Measurements from ENCODE around the gene TLR6. TPM values are rescaled to one million over a fixed set of nuclear protein-coding genes. Genes with fewer than 3 reads are reported as not detected.
A peak's percentile ranks its signal among the peaks of the same experiment; 100 is the strongest.

TLR6 gene
- total RNA-seq, 1 experiment from 2014 or later, result not detected

DNA sequence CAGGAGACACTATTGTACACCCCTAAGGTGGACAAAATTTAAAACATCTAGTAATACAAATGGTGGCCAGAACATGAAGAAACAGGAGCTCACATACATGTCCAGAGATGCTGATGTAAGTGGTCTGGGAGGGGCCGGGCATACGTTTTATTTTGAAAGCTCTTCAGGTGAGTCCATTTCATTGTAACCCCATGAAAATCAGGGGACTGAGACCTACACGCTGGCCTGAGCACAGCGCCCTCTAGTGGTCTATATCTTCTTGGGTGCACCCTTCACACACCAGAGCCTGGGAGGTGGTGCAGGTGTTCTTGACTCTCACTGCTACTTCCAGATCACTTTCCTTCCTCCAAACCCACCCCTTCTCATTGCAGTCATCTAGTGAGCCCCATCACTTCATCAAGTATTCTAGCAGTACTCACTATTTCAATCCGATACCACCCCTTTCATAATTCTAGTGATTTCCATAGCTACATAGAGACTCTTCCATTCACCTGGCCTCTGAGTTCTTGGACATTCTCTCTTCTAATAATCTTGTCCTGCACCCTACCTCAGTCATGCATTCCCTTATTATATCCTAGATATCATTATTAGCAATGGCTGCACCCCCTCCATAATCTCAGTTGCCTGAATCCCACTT, 4.3 kb upstream of the TLR6 start:
- TF ChIP-seq, protein P1, sequence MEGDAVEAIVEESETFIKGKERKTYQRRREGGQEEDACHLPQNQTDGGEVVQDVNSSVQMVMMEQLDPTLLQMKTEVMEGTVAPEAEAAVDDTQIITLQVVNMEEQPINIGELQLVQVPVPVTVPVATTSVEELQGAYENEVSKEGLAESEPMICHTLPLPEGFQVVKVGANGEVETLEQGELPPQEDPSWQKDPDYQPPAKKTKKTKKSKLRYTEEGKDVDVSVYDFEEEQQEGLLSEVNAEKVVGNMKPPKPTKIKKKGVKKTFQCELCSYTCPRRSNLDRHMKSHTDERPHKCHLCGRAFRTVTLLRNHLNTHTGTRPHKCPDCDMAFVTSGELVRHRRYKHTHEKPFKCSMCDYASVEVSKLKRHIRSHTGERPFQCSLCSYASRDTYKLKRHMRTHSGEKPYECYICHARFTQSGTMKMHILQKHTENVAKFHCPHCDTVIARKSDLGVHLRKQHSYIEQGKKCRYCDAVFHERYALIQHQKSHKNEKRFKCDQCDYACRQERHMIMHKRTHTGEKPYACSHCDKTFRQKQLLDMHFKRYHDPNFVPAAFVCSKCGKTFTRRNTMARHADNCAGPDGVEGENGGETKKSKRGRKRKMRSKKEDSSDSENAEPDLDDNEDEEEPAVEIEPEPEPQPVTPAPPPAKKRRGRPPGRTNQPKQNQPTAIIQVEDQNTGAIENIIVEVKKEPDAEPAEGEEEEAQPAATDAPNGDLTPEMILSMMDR (IDR thresholded peaks at IDR 0.05; ENCODE audit: insufficient read depth in 1 of 2, low read depth in 1 of 2, low read length in 1 of 2, severe bottlenecking in 1 of 2, unreplicated experiment in 1 of 2), result peak; percentile 59 to 82
- Histone ChIP-seq H3K4me1 (no peaks in the 10 kb centered on the region), H3K9me3 (no peaks in the 10 kb centered on the region), H3K36me3 (ENCODE audit: control insufficient read depth, insufficient read depth, low read length) (no peaks in the 10 kb centered on the region), H3K27me3 (replicated peaks; ENCODE audit: control insufficient read depth, insufficient read depth, low read length) (no peaks in the 10 kb centered on the region; the same call in 1 of the 2 replicates), H3K4me3 (ENCODE audit: low read depth, low read length) (no peak overlapping the region)
- ChIA-PET CTCF (interaction anchor here (1.2 kb wide), 1 partner anchor 102 kb away, joined by 5 read pairs; no protein-coding TSS in a partner anchor), POLR2A (no interaction called here)
- Mint-ChIP-seq H3K27me3 (ENCODE audit: insufficient read depth, unreplicated experiment) (peaks cover 6% of the 10 kb centered on the region), H3K27ac (ENCODE audit: unreplicated experiment) (no peak overlapping the region), H3K4me1 (ENCODE audit: low read depth, unreplicated experiment) (peaks cover 5% of the 10 kb centered on the region), H3K36me3 (ENCODE audit: insufficient read depth, unreplicated experiment) (no peaks in the 10 kb centered on the region), H3K9me3 (ENCODE audit: unreplicated experiment) (no peaks in the 10 kb centered on the region), H3K4me3 (ENCODE audit: unreplicated experiment) (no peak overlapping the region)
- no TSS peak for BruUV-seq (replicated peaks)
- intact Hi-C loops (cut with micrococcal nuclease; ENCODE audit: unreplicated experiment), result no loop called here
- DNase-seq, result peak; percentile 52 to 54

DNA sequence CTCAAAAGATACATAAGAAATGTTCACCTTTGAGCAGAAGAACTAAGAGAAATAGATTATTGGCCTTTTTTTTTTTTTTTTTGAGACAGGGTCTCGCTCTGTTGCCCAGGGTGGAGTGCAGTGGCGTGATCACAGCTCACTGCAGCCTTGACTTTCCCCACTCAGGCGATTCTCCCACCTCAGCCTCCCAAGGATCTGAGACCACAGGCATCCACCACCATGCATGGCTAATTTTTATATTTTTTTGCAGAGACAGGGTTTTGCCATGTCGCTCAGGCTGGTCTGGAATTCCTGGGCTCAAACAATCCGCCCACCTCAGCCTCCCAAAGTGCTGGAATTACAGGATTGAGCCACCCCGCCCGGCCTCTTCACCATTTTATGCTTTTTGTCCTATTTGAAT, 2.9 kb upstream of the TLR6 start:
- Mint-ChIP-seq H3K27ac (ENCODE audit: unreplicated experiment) (no peak overlapping the region), H3K27me3 (ENCODE audit: insufficient read depth, unreplicated experiment) (peaks cover 6% of the 10 kb centered on the region), H3K4me1 (ENCODE audit: low read depth, unreplicated experiment) (peaks cover 7% of the 10 kb centered on the region), H3K4me3 (ENCODE audit: unreplicated experiment) (no peak overlapping the region), H3K9me3 (ENCODE audit: unreplicated experiment) (no peaks in the 10 kb centered on the region), H3K36me3 (ENCODE audit: insufficient read depth, unreplicated experiment) (no peaks in the 10 kb centered on the region)
- CTCF ChIA-PET, result interaction anchor here (1.6 kb wide), 1 partner anchor 100 kb away, joined by 4 read pairs; no protein-coding TSS in a partner anchor
- no peak for DNase-seq
- Histone ChIP-seq H3K4me1 (no peaks in the 10 kb centered on the region), H3K27me3 (replicated peaks; ENCODE audit: control insufficient read depth, insufficient read depth, low read length) (no peaks in the 10 kb centered on the region; the same call in 1 of the 2 replicates), H3K9me3 (no peaks in the 10 kb centered on the region), H3K36me3 (ENCODE audit: control insufficient read depth, insufficient read depth, low read length) (no peaks in the 10 kb centered on the region), H3K4me3 (ENCODE audit: low read depth, low read length) (no peak overlapping the region)
- POLR2A ChIA-PET, result no interaction called here
- intact Hi-C loops (cut with micrococcal nuclease; ENCODE audit: unreplicated experiment), result no loop called here
- BruUV-seq (replicated peaks), result no TSS peak
- TF ChIP-seq, protein P1 (IDR thresholded peaks at IDR 0.05; ENCODE audit: insufficient read depth in 1 of 2, low read depth in 1 of 2, low read length in 1 of 2, severe bottlenecking in 1 of 2, unreplicated experiment in 1 of 2), result no peak

DNA sequence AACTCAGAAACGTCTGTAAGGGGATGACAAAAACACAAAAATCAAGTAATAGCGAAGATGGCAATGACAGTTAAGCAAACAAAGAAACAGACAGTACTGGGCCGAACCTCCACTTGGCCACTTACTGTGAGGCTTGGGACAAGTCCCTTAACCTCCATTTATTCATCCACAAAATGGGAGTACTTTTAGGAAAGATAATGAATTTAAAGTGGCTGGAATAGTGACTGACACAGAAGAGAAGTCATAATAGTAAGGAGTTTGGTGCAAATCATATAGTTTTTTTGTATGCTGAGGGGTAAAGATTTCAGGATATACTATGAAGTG, 1.4 kb upstream of the TLR6 start:
- POLR2A ChIA-PET, result no interaction called here
- Histone ChIP-seq H3K9me3 (no peaks in the 10 kb centered on the region), H3K27me3 (replicated peaks; ENCODE audit: control insufficient read depth, insufficient read depth, low read length) (no peaks in the 10 kb centered on the region; the same call in 1 of the 2 replicates), H3K4me3 (ENCODE audit: low read depth, low read length) (no peak overlapping the region), H3K4me1 (no peaks in the 10 kb centered on the region), H3K36me3 (ENCODE audit: control insufficient read depth, insufficient read depth, low read length) (no peaks in the 10 kb centered on the region)
- no peak for DNase-seq
- H3K36me3 Mint-ChIP-seq (ENCODE audit: insufficient read depth, unreplicated experiment), result no peaks in the 10 kb centered on the region
- intact Hi-C loops (cut with micrococcal nuclease; ENCODE audit: unreplicated experiment), result no loop called here
- no peak overlapping the region for H3K27ac Mint-ChIP-seq (ENCODE audit: unreplicated experiment)
- CTCF ChIA-PET, result no interaction called here
- H3K9me3 Mint-ChIP-seq (ENCODE audit: unreplicated experiment), result no peaks in the 10 kb centered on the region
- peaks cover 3% of the 10 kb centered on the region for H3K27me3 Mint-ChIP-seq (ENCODE audit: insufficient read depth, unreplicated experiment)
- BruUV-seq (replicated peaks), result no TSS peak
- H3K4me1 Mint-ChIP-seq (ENCODE audit: low read depth, unreplicated experiment), result peaks cover 7% of the 10 kb centered on the region
- TF ChIP-seq, protein P1 (IDR thresholded peaks at IDR 0.05; ENCODE audit: insufficient read depth in 1 of 2, low read depth in 1 of 2, low read length in 1 of 2, severe bottlenecking in 1 of 2, unreplicated experiment in 1 of 2), result no peak
- H3K4me3 Mint-ChIP-seq (ENCODE audit: unreplicated experiment), result no peak overlapping the region

Measured in Caco-2 (cell line).